ENCODE data around the gene SMCR8. TPM values are rescaled to one million over a fixed set of nuclear protein-coding genes. Genes with fewer than 3 reads are reported as not detected.
"Not testable (repeated sequence)": the region's sequence is repeated elsewhere in the genome, so short reads cannot be mapped to it uniquely, and the experiment has no call there.

SMCR8 gene, protein sequence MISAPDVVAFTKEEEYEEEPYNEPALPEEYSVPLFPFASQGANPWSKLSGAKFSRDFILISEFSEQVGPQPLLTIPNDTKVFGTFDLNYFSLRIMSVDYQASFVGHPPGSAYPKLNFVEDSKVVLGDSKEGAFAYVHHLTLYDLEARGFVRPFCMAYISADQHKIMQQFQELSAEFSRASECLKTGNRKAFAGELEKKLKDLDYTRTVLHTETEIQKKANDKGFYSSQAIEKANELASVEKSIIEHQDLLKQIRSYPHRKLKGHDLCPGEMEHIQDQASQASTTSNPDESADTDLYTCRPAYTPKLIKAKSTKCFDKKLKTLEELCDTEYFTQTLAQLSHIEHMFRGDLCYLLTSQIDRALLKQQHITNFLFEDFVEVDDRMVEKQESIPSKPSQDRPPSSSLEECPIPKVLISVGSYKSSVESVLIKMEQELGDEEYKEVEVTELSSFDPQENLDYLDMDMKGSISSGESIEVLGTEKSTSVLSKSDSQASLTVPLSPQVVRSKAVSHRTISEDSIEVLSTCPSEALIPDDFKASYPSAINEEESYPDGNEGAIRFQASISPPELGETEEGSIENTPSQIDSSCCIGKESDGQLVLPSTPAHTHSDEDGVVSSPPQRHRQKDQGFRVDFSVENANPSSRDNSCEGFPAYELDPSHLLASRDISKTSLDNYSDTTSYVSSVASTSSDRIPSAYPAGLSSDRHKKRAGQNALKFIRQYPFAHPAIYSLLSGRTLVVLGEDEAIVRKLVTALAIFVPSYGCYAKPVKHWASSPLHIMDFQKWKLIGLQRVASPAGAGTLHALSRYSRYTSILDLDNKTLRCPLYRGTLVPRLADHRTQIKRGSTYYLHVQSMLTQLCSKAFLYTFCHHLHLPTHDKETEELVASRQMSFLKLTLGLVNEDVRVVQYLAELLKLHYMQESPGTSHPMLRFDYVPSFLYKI
- 10 to 100 TPM; 11.2 to 17.2 (median 14.9) TPM for polyA plus RNA-seq (ENCODE audit: insufficient read length in 4 of 4)

DNA sequence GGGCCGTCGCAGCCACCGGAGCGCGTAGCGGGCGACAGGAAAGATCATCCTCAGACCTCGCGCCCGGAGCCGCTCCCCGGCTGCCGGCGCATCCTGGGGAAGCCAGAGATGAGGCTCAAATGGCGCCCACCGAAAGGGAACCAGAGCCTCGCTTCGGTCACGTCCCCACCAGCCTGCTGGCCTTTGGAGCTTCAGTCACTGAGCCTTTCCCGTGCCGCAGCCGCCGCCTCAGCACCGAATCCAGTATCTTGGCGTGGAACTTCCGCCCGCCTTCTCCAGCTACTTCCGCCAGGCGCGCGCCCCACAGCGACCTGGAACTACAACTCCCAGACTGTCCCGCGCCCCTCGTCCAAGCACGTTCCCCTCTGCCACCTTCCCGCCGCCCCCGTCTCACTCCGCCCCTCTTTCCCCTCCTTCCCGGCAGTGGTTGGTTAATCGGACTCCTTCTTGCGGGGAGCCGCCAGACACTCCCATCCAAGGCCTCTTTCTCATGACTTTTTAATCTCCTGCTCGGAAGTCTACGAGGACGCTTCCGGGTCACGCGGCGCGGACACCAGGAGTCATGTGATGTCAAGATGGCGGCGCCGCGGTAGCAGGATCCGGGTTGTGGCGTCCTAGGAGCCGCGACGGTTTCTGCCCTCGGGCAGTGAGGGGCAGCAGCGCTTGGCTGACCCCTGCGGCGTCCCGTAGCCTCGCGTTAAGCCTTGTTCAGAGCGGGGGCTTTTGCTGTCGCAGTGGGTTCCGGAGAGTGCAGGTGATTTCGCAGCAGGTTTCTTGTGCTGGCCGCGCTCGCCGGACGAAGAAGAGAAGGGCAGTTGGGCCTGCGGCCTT is at the start of gene SMCR8, which contains the start of gene TOP3A:
TSS of gene SMCR8 (plus strand) at position 563 of the 831 bp plus-strand sequence. CDS start 497 bp downstream, outside the sequence.
TSS of gene TOP3A (minus strand) at position 264 of the 831 bp plus-strand sequence. CDS start at position 48, 216 bp downstream.
- DNase-seq (ENCODE audit: low read depth in 4 of 4, low spot score in 3 of 4) = peak; percentile 91 to 94 (median 92)

DNA sequence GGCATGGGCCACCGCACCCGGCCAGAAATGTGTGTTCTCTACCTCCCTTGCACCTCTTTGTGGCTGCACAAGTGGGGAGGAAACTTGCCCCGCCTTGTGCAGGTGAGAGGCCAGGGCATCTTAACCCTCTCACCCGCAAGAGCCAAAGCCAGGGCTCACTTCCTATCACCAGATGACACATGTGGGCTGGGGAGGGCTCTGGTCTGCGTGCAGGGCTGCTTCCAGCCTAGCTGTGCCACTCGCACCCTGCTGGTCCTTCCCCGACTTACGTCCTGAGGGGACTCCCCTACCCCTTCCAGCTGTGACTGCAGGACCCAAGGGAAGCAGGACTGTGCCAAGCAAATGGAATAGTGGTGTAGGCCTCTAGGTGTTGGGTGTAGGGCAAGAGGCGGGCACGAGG is 47.7 kb upstream of the SMCR8 start:
- DNase-seq (ENCODE audit: low read depth in 4 of 4, low spot score in 3 of 4) = no peak

DNA sequence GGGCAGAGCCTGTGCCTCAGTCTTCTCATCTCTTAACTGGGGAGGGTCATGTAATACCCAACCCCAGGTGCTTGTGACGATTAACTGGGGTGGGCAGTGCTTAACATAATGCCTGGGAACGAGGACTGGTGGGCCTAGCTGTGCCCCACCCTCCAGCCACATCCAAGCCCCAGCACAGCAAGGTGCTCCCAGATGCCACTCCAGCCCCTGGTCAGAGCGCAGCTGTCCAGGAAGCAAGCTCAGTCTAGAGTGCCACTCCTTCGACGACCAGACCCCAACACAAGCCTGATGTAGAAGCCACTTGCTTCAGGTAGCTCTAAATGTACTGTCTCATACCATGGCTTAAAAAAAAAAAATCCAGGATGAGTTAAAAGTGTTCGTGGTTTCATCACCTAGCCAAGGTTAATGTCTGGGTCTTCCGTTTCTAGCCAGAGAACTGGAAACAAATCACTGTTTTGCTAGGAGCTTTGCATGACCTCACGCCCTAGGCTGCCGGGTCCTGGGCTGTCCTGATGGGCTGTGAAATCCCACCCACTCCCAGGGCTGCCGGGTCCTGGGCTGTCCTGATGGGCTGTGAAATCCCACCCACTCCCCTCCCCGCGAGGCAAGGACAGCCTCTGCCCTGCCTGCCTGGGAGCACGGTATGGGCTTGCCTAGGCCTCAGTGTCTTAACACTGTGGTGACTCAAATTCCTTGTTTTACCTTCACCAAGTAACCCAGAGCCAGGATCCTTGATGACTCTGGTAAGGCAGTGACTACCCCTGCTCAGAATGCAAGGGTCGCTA is 47.0 kb upstream of the SMCR8 start:
- DNase-seq (ENCODE audit: low read depth in 4 of 4, low spot score in 3 of 4) = no peak

DNA sequence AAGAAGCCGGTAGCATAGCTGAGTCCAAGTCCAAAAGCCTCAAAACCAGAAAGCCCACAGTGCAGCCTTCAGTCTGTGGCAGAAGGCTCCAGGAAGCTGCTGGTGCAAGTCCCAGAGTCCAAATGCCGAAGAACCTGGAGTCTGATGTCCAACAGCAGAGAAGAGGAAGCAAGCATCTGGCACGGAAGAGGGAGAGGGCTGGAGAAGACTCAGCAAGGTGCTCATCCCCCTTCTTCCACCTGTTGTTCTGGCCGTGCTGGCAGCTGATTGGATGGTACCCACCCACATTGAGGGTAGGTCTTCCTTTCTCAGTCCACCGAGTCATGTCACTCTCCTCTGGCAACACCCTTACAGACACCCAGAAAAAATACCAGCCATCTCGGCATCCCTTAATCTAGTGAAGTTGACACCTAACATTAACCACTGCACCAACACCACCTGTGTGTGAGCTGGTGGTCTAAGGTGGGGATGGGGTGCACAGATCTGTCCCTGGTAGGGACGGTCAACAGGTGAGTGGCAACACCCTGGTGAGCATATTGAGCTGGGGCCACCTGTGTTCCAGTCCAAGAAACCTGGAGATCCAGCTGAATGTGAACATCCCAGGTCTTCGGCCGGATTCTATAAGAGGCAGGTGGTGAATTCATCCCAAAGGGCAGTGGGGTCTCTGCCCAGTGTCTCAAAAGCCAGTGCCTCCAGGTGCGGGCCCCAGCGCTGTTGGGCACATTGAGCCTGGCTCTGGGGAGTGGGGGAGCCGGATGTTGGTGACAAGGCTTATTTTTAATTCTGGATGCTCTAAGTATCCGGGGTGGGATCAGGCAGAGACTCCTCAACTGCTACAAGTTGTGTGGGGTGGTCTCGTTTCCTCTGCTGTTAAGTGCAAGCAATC is 44.8 kb upstream of the SMCR8 start:
- DNase-seq (ENCODE audit: low read depth in 4 of 4, low spot score in 3 of 4) = no peak

DNA sequence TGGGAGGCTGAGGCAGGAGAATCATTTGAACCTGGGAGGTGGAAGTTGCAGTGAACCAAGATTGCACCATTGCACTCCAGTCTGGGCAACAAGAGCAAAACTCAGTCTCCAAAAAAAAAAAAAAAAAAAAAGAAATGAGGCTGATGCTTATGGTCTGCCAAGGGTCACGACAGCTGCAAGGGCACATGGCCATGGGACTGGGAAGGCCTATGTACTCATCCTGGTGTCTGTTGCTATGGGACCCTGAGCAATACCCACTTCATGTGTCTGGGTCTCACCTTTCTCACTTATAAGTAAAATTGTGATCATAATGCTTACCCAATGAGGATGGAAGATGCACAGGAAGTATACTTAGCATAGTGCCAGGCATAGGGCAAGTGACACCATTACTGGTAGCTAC is 38.0 kb upstream of the SMCR8 start:
- no peak for DNase-seq (ENCODE audit: low read depth in 4 of 4, low spot score in 3 of 4)

DNA sequence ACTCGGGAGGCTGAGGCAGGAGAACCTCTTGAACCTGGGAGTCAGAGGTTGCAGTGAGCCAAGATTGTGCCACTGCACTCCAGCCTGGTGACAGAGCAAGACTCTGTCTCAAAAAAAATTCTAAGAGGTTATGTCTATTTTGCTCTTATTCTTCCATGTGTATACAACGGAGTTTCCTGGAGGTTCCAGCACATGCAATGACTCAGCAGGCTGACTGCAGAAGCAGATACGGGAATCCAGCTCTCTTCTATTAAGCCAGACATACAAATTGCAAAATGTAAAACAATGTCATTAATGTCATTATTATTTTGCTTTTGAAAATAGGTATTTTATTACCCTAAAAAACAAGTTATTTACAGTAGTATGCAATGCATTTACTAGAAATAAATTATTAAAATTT is 36.2 kb upstream of the SMCR8 start:
- DNase-seq (ENCODE audit: low read depth in 4 of 4, low spot score in 3 of 4) = no peak

DNA sequence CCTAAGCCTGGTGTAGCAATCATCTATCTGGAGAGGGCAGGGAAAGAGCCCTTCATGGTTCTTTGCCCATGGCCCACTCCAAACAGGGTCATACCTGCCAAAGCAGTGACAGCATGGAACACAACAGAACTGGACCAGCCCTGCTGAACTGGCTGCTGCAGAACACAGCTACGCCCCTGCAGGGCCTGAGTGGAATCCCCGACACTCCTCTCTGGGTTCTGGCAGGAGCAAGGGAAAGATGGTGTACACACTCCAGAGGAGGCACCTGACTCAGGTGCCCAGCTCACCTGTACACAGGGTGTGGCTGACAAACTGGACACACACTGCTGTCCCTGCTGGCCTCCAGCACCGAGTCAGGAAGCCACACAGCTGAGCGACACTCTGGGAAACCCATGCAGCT is 34.8 kb upstream of the SMCR8 start:
- DNase-seq (ENCODE audit: low read depth in 4 of 4, low spot score in 3 of 4) = no peak

DNA sequence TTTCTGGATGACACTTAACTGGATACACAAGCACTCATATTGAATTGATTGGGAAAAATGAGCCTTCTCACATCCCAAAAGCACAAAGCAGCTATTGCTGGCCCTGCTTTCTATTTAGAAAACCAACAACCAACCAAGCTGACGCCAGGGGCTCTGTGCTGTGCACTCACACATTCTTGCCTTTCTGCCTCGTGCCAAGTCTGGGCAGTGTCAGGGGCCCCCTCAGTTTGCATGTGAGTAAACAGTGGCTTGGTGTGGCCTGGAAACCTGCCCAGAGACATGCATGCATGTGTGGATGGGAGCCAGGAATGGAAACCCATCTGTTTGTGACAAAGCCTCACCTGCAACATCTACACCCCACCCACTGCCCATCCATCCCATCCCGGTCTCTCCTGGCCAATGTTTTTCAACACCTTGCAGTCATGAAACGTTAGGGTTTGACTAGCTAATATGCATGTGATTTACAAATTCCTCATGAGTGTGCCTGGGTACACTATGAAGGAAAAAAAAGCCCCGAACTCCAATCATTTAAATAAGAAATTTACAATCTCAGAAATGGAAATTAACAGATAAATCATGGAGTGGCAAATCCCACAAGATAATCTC is 34.2 kb upstream of the SMCR8 start:
- DNase-seq (ENCODE audit: low read depth in 4 of 4, low spot score in 3 of 4) = no peak

DNA sequence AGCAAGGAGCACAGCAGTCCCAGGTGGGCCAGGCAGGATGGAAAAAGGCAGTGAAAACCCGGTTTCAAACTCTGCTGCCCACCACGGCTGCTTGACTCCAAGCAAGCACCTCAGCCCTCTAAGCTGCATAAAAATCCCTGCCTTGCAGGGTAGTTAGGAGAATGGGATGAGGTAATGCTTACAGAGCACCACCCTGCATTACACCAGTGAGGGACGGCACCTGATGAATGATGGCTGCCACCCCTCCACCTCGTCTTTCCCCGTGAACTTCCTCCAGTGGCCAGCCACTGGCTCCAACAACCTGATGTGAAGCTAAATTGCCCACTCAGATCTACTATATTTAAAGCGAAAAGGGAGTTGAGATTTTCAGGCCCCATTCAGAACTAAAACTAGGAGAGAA is 33.3 kb upstream of the SMCR8 start:
- no peak for DNase-seq (ENCODE audit: low read depth in 4 of 4, low spot score in 3 of 4)

DNA sequence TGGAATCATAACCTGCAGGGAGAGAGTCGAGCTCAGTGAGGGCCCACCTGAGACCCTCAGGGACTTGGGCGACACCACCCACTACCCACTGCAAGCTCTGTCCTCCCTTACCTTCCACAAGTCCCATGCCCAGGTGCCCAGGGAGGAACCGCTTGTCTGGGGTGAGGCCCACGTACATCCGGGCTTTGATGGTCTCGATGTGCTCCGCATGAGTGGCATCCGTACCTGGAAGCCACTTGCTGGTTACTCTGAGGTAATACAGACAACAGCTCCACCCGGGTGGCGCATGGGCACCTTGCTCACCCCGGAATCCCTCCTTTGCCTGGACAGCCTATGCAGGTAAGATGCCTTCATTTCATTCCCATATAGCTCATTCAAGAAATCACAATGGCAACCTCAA is 29.8 kb upstream of the SMCR8 start:
- DNase-seq (ENCODE audit: low read depth in 4 of 4, low spot score in 3 of 4) = no peak

DNA sequence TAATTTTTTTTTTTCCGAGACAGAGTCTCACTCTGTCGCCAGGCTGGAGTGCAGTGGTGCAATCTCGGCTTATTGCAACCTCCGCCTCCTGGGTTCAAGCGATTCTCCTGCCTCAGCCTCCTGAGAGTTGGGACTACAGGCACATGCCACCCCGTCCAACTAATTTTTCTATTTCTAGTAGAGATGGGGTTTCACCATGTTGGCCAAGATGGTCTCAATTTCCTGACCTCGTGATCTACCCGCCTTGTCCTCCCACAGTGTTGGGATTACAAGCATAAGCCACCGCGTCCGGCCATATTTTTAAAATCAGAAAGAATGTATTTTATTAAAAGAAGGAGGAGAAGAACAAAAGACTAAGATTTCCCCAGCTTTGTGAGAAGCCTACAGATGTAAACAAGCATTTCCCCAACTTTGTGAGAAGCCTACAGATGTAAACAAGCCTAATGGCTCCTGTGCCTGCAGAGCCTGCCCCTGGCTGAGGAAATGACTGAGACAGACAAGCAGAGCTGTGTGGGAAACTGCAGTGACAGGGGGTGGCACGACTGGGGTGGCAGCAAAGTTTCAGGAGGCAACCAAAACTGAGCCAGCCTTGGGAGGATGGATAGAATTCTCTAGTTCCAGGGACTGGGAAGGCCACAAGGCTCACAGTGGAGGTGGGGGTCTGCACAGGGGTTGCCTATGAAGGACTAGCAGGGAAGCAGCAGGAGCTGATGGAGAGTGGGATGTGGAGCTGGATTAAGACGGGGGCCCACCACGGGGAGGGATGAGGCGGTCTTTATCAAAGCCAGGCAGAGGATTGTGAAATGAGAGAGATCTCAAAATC is 23.2 kb upstream of the SMCR8 start:
- no peak for DNase-seq (ENCODE audit: low read depth in 4 of 4, low spot score in 3 of 4)

DNA sequence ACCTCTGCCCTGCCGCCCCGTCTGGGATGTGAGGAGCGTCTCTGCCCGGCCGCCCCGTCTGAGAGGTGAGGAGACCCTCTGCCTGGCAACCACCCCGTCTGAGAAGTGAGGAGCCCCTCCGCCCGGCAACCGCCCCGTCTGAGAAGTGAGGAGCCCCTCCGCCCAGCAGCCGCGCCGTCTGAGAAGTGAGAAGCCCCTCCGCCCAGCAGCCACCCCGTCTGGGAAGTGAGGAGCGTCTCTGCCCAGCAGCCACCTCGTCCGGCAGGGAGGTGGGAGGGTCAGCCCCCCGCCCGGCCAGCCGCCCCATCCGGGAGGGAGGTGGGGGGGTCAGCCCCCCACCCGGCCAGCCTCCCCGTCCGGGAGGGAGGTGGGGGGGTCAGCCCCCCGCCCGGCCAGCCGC is 17.0 kb upstream of the SMCR8 start:
- DNase-seq (ENCODE audit: low read depth in 4 of 4, low spot score in 3 of 4) = not testable (repeated sequence)

DNA sequence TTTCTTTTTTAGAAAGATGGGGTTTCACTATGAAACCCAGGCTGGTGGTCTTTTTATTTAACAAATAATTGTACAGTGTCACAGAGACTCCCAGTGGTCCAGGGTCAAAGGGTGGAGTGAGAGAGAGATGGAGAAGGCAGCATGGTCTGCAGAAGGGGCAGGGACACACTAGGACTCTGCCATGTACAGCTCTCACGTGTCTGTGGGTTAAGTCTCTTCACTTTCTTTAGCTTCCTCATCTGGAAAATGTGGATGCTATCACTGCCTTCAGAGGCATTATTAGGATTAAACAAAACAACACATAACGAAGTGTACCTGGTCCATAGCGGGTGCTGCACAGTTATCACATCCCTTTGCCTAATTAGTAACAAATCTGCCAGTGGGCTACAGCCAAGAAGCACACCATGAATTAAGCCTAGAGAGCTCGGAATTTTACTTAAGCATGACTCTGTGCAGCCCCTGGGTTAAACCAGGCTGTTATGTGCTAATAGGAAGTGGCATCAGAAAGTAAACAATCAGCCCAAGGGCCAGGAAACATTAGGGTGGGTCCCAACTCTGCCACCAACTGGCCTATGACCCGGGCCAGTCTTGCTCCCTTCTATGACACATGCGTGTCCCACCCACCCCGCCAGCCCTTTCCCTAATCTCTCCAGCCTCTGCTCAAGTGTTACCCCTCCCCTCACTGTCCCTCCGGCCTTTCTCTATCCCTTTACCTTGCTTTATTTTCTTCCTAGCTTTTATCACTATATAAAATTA is 14.2 kb upstream of the SMCR8 start:
- DNase-seq (ENCODE audit: low read depth in 4 of 4, low spot score in 3 of 4) = no peak

DNA sequence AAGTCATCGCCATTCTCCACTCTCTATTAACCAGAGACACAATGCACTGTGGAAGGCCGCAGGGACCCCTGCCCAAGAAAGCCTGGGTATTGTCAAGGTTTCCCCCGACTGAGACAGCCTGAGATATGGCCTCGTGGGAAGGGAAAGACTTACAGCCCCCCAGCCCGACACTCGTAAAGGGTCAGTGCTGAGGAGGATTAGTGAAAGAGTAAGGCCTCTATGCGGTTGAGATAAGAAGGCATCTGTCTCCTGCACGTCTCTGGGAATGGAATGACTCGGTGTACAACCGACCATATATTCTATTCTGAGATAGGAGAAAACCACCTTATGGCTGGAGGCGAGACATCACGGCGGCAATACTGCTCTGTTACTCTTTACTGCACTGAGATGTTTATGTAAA is 11.9 kb upstream of the SMCR8 start:
- not testable (repeated sequence) for DNase-seq (ENCODE audit: low read depth in 4 of 4, low spot score in 3 of 4)

DNA sequence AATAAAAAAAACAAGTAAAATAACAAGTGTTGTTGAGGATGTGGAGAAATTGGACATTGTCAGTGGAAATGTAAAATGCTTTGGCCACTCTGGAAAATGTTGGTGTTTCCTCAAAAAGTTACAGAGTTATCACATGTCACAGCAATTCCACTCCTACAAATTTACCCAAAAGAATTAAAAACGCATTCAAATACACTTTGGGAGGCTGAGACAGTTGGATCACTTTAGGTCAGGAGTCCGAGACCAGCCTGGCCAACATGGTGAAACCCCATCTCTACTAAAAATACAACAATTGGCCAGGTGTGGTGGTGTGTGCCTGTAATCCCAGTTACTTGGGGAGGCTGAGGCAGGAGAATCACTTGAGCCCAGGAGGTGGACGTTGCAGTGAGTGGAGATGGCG is 5.9 kb upstream of the SMCR8 start:
- no peak for DNase-seq (ENCODE audit: low read depth in 4 of 4, low spot score in 3 of 4)

DNA sequence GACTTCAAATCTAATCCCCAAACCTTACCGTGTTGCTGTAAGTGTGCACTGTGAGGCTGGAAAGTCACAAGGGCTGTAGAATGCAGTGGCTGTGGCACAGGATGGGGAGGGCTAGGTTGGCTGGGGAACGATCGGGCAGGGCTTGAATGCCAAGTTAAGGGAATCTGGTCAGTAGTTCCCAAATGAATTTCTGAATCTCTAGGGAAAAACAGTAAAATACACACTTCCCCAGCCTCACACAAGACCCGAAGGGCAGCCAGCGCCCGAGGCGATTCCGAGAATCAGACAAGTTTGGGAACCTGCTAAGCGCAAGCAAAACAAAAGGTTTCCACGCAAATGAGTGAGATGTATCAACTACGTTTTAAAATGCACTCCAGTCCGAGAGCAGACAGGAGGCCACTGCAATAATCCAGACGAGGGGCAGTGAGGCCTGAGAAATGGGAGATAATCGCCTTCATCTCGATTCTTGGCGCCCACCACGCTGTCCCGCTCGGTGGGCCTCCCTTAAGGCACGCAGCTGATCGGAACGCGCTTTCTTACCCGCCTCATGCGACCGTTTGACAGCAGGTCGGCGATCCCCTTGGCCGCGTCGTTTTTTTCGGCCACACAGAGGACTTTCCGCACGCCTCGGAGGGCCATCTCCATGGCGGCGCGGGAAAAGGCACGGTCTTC is 898 bp upstream of the SMCR8 start:
- DNase-seq (ENCODE audit: low read depth in 4 of 4, low spot score in 3 of 4) = no peak

Data from left renal pelvis (tissue), 4 donors.